OCI-LY7 (cell line): ENCODE results near the gene IFITM10. TPM values are rescaled to one million over a fixed set of nuclear protein-coding genes. Genes with fewer than 3 reads are reported as not detected.

Experiments used
- BruUV-seq: library from RNA; stranded (reverse); fragments of 400-500 nt; replicated peaks from 2 replicates; lab custom pipeline; 2021; lab: Mats Ljungman, UMichigan
- CTCF ChIA-PET: fragments of 300-600 bp; sonication (Branson Sonifier 250); formaldehyde crosslinking; loops from one replicate; lab custom pipeline; 2022; ENCODE audit warnings: antibody characterized with exemption; ENCODE audit not compliant: unreplicated experiment; lab: Charles Lee
- POLR2A ChIA-PET: fragments of 300-600 bp; sonication (Branson Sonifier 250); formaldehyde crosslinking; loops from one replicate; lab custom pipeline; 2022; ENCODE audit warnings: antibody characterized with exemption; lab: Charles Lee
- DNase-seq: peaks from one replicate; pipeline ENCODE4 v3.0.0-alpha.2; 2015; ENCODE audit warnings: low spot score
- H2AFZ ChIP-seq: fragments of 200-600 bp; sonication (generic), shearing (Covaris generic); 2 replicates; pipeline ENCODE4 v1.6.1; 2014; ENCODE audit warnings: mild to moderate bottlenecking, antibody characterized with exemption, low read length, moderate library complexity
- H3K27ac ChIP-seq: fragments of 200-600 bp; sonication (generic); 2 replicates; pipeline ENCODE4 v1.5.1; 2014; ENCODE audit warnings: mixed run types, low read depth, mild to moderate bottlenecking, moderate library complexity, low read length, inconsistent platforms; ENCODE audit not compliant: poor library complexity, severe bottlenecking
- H3K36me3 ChIP-seq: fragments of 200-600 bp; sonication (generic); 2 replicates; pipeline ENCODE4 v1.6.1; 2014; ENCODE audit warnings: mild to moderate bottlenecking, antibody characterized with exemption, low read length, moderate library complexity, mixed read lengths; ENCODE audit not compliant: insufficient read depth
- H3K4me1 ChIP-seq: fragments of 200-600 bp; sonication (generic); 2 replicates; pipeline ENCODE4 v1.5.1; 2014; ENCODE audit warnings: mild to moderate bottlenecking, low read length; ENCODE audit not compliant: insufficient read depth, poor library complexity, severe bottlenecking
- H3K4me2 ChIP-seq: fragments of 200-600 bp; sonication (generic); 2 replicates; pipeline ENCODE4 v1.6.1; 2014; ENCODE audit warnings: mild to moderate bottlenecking, low read length
- H3K4me3 ChIP-seq: fragments of 200-600 bp; sonication (generic); 2 replicates; pipeline ENCODE4 v1.5.1; 2014; ENCODE audit warnings: mild to moderate bottlenecking, low read depth, low read length; ENCODE audit not compliant: poor library complexity, severe bottlenecking
- H3K79me2 ChIP-seq: fragments of 200-600 bp; sonication (generic); 2 replicates; pipeline ENCODE4 v1.6.1; 2016; ENCODE audit warnings: low read depth, mild to moderate bottlenecking, low read length, moderate library complexity, mixed read lengths; ENCODE audit not compliant: insufficient read depth
- H3K9me2 ChIP-seq: fragments of 200-600 bp; sonication (generic); 2 replicates; pipeline ENCODE4 v1.6.1; 2016; ENCODE audit warnings: mild to moderate bottlenecking, low read length, mixed read lengths; ENCODE audit not compliant: insufficient read depth
- H3K9me3 ChIP-seq: fragments of 200-600 bp; sonication (generic); 2 replicates; pipeline ENCODE4 v1.6.1; 2014; ENCODE audit warnings: mild to moderate bottlenecking, mixed run types, low read length, mixed read lengths
- H4K20me1 ChIP-seq: fragments of 200-600 bp; sonication (generic); 2 replicates; pipeline ENCODE4 v1.6.1; 2014; ENCODE audit warnings: mild to moderate bottlenecking, antibody characterized with exemption, low read length, moderate library complexity, mixed read lengths; ENCODE audit not compliant: insufficient read depth
- EZH2phosphoT487 ChIP-seq: fragments of 200-600 bp; sonication (generic); IDR thresholded peaks from 2 replicates; pipeline ENCODE4 v1.6.1; 2018; ENCODE audit warnings: low read depth, borderline replicate concordance, mild to moderate bottlenecking, mixed run types, antibody characterized with exemption, low read length, moderate library complexity, mixed read lengths
- intact Hi-C: fragments of 100-400 bp; cut with micrococcal nuclease; formaldehyde crosslinking; loops from one replicate; pipeline ENCODE4 v1.10.0; 2022; ENCODE audit not compliant: unreplicated experiment
- total RNA-seq, 2 experiments: library from RNA; depleted of rRNA in 1 of 2; stranded (reverse); fragments of >200 nt in 1 of 2; shearing (Covaris generic) in 1 of 2; gene quantifications; 2 replicates each; pipeline ENCODE4 v1.2.3, GENCODE V29; 2014 to 2022
- TF ChIP-seq, protein P1 (sequence below): fragments of 200-600 bp; sonication (generic); conservative IDR thresholded peaks from 2 replicates; pipeline ENCODE4 v1.5.1; 2014; ENCODE audit warnings: mild to moderate bottlenecking, antibody characterized with exemption, low read length, moderate library complexity, mixed read lengths

Gene IFITM10
- total RNA-seq, 2 experiments from 2014 or later: 0.30 to 0.38 TPM

DNA sequence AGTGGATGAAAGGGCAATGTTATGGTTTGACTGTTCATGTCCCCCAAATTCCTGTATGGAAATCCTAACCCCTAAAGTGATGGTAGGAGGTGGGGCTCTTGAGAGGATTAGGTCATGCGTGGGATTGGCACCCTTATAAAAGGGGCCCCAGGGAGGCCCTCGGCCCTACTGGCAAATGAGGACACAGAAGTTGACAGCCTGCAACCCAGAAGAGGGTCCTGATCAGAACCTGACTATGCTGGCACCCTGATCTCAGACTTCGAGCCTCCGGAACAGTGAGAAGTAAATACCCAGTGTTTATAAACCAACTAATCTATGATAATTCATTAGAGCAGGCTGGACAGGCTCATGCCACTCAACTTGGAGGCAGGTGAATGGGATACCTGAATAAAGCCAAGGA, 8.7 kb downstream of the IFITM10 start:
- H3K4me2 ChIP-seq: no peak overlapping the region
- TF ChIP-seq, protein P1, sequence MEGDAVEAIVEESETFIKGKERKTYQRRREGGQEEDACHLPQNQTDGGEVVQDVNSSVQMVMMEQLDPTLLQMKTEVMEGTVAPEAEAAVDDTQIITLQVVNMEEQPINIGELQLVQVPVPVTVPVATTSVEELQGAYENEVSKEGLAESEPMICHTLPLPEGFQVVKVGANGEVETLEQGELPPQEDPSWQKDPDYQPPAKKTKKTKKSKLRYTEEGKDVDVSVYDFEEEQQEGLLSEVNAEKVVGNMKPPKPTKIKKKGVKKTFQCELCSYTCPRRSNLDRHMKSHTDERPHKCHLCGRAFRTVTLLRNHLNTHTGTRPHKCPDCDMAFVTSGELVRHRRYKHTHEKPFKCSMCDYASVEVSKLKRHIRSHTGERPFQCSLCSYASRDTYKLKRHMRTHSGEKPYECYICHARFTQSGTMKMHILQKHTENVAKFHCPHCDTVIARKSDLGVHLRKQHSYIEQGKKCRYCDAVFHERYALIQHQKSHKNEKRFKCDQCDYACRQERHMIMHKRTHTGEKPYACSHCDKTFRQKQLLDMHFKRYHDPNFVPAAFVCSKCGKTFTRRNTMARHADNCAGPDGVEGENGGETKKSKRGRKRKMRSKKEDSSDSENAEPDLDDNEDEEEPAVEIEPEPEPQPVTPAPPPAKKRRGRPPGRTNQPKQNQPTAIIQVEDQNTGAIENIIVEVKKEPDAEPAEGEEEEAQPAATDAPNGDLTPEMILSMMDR: no peak
- no peak for TF ChIP-seq EZH2phosphoT487
- CTCF ChIA-PET: interaction anchor here (0.6 kb wide), 1 partner anchor 15 kb away, joined by 3 read pairs; no protein-coding TSS in a partner anchor
- BruUV-seq: no TSS peak
- no peaks in the 10 kb centered on the region for H3K36me3 ChIP-seq
- no peaks in the 10 kb centered on the region for H3K4me1 ChIP-seq
- no peaks in the 10 kb centered on the region for H3K79me2 ChIP-seq
- no peaks in the 10 kb centered on the region for H3K9me2 ChIP-seq
- H2AFZ ChIP-seq: no peak overlapping the region
- H3K27ac ChIP-seq: no peak overlapping the region
- H3K4me3 ChIP-seq: no peak overlapping the region
- no peak for DNase-seq
- no peaks in the 10 kb centered on the region for H4K20me1 ChIP-seq
- peaks cover 4% of the 10 kb centered on the region; the same call in 1 of the 2 replicates for H3K9me3 ChIP-seq
- intact Hi-C loops: no loop called here
- POLR2A ChIA-PET: interaction anchor here (0.7 kb wide), 1 partner anchor 41 kb away, joined by 3 read pairs; no protein-coding TSS in a partner anchor

DNA sequence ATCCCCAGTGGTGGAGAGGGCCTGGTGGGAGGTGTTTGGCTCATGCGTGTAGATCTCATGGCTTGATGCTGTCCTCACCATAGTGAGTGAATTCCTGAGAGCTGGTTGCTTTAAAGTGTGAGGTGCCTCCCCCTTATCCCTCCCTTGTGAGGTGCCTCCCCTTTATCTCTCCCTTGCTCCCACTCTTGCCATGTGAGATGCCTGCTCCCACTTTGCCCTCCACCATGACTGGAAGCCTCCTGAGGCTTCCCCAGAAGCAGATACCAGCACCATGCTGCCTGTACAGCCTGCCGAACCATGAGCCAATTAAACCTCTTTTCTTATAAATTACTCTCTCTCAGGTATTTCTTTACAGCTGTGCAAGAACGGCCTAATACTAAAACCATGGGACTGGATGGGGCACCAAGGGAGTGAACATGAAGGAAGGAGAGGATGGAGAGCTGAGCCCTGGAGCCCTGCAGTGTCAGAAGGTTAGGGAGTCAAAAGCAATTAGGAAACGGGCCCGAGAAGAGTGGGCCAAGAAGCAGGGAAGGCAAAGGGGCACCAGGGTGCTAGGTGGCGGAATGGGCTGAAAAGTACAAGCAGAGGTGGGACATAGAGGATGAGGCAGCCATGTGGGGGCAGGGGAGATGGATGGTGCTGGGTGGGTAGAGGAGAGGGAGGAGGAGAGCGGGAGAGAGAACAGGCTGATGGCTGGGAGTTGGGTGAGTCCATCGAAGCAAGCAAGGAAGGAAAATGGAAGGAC, 9.4 kb downstream of the IFITM10 start:
- H3K4me2 ChIP-seq: no peak overlapping the region
- CTCF ChIA-PET: no interaction called here

More for the DNA sequence above, 9.4 kb downstream of the IFITM10 start:
- no peak overlapping the region for H3K27ac ChIP-seq
- POLR2A ChIA-PET: no interaction called here
- BruUV-seq: no TSS peak
- H3K4me3 ChIP-seq: no peak overlapping the region
- H3K36me3 ChIP-seq: no peaks in the 10 kb centered on the region
- DNase-seq: no peak
- no peaks in the 10 kb centered on the region for H3K9me3 ChIP-seq
- TF ChIP-seq, protein P1: no peak
- TF ChIP-seq EZH2phosphoT487: no peak
- no peaks in the 10 kb centered on the region for H3K9me2 ChIP-seq
- H2AFZ ChIP-seq: no peak overlapping the region
- no peaks in the 10 kb centered on the region for H3K4me1 ChIP-seq
- intact Hi-C loops: no loop called here
- H3K79me2 ChIP-seq: no peaks in the 10 kb centered on the region
- H4K20me1 ChIP-seq: no peaks in the 10 kb centered on the region
